Rectal smooth muscle tissue (tissue), 1 donor: ENCODE measurements around the gene FXYD3.
"Not testable (repeated sequence)": the region's sequence is repeated elsewhere in the genome, so short reads cannot be mapped to it uniquely, and the experiment has no call there.

Experiments
- H3K27ac ChIP-seq: one replicate; pipeline ENCODE4 v1.7.0; 2013; ENCODE audit warnings: low read depth, low read length, inconsistent platforms
- H3K27me3 ChIP-seq: one replicate; pipeline ENCODE4 v1.7.0; 2013; ENCODE audit warnings: low read length; ENCODE audit not compliant: control insufficient read depth, insufficient read depth
- H3K36me3 ChIP-seq: one replicate; pipeline ENCODE4 v1.7.0; 2013; ENCODE audit warnings: low read length; ENCODE audit not compliant: control insufficient read depth, insufficient read depth
- H3K4me1 ChIP-seq: one replicate; pipeline ENCODE4 v1.7.0; 2013; ENCODE audit warnings: low read length; ENCODE audit not compliant: control insufficient read depth, insufficient read depth
- H3K4me3 ChIP-seq: one replicate; pipeline ENCODE4 v1.7.0; 2013; ENCODE audit warnings: low read length
- H3K9ac ChIP-seq: one replicate; pipeline ENCODE4 v1.7.0; 2013; ENCODE audit warnings: low read length

FXYD3 gene

GRCh38 chr19:35090160-35090505 is 25.5 kb upstream of the FXYD3 start:
- no peak overlapping the region for H3K4me3 ChIP-seq
- H3K36me3 ChIP-seq: no peaks in the 10 kb centered on the region
- H3K27ac ChIP-seq: no peak overlapping the region
- H3K27me3 ChIP-seq: no peaks in the 10 kb centered on the region
- no peaks in the 10 kb centered on the region for H3K4me1 ChIP-seq
- no peak overlapping the region for H3K9ac ChIP-seq

DNA sequence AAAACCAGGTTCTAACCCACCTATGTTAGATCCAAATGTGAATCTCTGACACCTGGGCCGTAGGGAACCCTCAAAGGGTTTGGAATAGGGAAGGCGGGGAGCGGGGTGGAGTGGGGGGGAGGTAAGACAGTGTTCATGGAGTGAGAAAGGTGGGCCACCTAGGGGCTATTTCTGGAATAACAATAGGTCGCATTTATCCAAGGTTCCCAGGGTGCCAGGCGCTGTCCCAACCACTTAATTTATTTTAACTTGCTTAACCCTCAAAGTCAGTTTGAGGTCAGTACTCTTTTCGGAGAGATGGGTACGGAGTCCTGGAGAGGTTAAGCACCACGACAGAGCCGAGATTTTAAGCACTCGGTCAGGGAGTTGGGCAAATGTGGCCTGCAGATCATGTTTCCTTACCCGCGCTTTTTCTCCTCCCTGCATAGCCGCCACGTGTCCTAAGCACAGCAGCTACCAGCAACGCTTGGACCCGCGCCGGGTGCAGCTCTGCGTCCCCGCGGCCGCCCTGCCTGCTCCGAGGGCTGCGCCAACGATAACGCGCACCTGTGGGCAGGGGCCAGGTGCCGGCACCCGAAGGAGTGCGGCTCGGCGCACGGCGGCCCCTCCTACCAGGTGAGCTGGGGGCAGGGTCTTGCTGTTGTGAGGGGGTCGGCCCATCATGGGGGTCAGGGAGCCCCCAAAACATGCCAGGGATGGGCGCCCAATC is 25.0 kb upstream of the FXYD3 start:
- H3K27ac ChIP-seq: no peak overlapping the region
- no peak overlapping the region for H3K9ac ChIP-seq
- no peak overlapping the region for H3K4me3 ChIP-seq
- H3K27me3 ChIP-seq: no peaks in the 10 kb centered on the region
- no peaks in the 10 kb centered on the region for H3K36me3 ChIP-seq
- H3K4me1 ChIP-seq: no peaks in the 10 kb centered on the region

DNA sequence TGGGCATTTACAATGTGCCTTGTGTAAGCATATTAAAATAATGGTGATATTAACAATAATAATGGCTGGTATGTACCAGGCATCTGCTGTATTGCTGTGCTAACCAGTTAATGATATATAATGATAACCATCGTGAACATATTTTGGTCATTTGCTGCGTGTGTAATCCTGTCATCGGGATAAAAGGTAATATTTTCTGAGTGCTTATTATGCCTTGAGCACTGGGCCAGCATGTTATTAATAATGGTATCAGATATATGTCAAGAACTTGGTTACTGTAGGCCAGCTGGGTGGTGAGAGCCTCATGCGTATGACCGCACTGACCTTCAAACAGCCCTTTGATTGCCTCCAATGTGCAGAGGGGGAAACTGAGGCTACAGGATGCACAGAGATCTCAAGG is 22.2 kb upstream of the FXYD3 start:
- no peaks in the 10 kb centered on the region for H3K4me1 ChIP-seq
- no peak overlapping the region for H3K27ac ChIP-seq

GRCh38 chr19:35093941-35094647 is 21.5 kb upstream of the FXYD3 start:
- Histone ChIP-seq H3K27ac (no peak overlapping the region), H3K4me1 (no peaks in the 10 kb centered on the region), H3K4me3 (no peak overlapping the region), H3K27me3 (no peaks in the 10 kb centered on the region), H3K36me3 (no peaks in the 10 kb centered on the region), H3K9ac (no peak overlapping the region)

More for the DNA sequence above, 22.2 kb upstream of the FXYD3 start:
- Histone ChIP-seq H3K9ac (no peak overlapping the region), H3K27me3 (no peaks in the 10 kb centered on the region), H3K4me3 (no peak overlapping the region), H3K36me3 (no peaks in the 10 kb centered on the region)

GRCh38 chr19:35094656-35095055 is 21.0 kb upstream of the FXYD3 start:
- no peak overlapping the region for H3K27ac ChIP-seq
- no peaks in the 10 kb centered on the region for H3K4me1 ChIP-seq
- no peaks in the 10 kb centered on the region for H3K27me3 ChIP-seq
- no peak overlapping the region for H3K9ac ChIP-seq
- H3K36me3 ChIP-seq: no peaks in the 10 kb centered on the region
- H3K4me3 ChIP-seq: no peak overlapping the region

DNA sequence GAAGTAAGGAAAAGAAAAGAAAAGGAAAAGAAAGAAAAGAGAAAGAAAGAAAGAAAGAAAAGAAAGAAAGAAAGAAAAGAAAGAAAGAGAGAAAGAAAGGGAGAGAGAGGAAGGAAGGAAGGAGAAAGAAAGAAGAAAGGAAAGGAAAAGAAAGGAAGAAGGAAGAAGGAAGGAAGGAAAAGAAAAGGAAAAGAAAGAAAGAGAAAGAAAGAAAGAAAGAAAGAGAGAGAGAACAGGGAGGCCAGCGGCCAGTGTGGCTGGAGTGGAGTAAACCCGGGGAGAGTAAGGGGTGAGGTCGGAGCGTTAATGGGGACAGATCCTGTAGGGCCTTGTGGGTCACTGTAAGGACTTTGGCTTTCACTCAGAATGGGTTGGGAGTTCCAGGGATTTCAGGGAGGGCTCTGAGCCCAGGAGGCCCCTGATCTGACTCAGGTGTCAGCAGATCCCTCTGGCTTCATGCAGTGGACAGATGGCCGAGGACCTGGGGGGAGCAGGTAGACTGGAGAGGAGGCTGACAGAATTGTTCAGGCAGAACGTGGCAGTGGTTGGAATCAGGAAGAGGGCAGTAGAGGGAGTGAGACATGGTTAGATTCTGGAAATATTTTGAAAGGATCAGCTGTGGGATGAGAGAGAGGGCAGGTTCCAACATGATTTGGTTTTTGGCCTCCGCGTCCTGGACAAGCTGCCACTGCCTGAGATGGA is 19.8 kb upstream of the FXYD3 start:
- H3K36me3 ChIP-seq: no peaks in the 10 kb centered on the region
- H3K27me3 ChIP-seq: no peaks in the 10 kb centered on the region
- H3K4me1 ChIP-seq: no peaks in the 10 kb centered on the region
- no peak overlapping the region for H3K27ac ChIP-seq
- no peak overlapping the region for H3K4me3 ChIP-seq
- no peak overlapping the region for H3K9ac ChIP-seq

DNA sequence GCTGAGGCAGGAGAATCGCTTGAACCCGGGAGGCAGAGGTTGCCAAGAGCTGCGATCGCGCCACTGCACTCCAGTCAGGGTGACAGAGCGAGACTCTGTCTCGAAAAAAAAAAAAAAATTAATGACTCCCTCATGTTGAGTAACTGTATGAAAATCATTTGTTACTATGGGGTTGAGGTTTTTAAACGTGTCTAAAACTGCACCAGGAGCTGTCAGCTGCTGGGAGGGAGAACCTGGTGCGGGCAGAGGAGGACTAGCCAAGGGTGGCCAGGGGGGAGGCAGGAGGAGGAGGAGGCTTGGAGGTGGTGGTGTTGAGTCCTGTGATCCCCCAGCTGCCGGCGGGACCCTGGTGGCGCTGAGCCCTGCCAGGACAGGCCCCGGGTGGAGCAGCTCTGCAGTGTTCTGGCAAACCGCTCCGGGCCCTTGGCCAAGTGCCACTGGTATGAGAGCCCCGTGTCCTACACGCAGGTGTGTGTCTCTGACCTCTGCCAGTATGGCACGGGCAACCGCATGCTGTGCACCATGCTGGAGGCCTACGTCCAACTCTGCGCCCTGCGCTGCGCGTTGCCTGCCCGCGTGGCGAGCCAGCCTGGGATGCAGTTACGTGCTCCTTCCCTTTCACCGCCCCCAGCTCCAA is 17.1 kb upstream of the FXYD3 start:
- Histone ChIP-seq H3K27ac (no peak overlapping the region), H3K27me3 (no peaks in the 10 kb centered on the region), H3K9ac (no peak overlapping the region), H3K4me1 (no peaks in the 10 kb centered on the region), H3K36me3 (no peaks in the 10 kb centered on the region), H3K4me3 (no peak overlapping the region)

DNA sequence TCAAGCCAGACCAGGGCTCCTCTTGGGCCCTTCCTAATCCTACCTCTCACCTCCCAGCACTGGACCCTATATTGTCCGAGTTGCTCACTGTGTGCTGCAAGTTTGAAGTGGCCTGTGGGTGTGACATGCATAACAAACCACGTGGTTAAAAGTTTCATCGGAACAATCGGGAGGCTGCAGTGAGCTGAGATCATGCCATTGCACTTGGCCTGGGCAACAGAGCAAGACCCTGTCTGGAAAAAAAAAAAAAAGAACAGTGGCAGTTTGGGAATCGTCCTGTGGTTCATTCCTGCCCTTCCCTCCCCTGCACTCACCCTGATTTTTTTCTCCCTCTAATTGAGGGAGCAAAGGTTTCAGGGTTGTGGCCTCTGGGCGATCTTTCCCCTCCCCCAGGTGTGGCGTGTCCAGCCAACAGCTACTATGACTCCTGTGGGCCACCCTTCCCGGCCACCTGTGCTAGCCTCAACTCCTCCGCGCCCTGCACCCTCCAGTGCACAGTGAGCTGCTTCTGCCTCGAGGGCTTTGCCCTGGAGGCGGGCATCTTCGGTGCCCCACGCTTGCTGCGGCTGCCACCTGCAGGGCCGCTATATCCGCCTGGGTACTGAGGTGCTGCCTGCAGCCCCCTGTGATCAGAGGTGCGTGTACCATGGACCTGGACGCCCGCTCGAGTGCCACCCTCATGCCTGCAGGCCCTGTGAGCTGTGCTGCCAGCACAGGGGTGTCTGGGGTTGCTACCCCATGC is 16.3 kb upstream of the FXYD3 start:
- no peaks in the 10 kb centered on the region for H3K27me3 ChIP-seq
- H3K36me3 ChIP-seq: no peaks in the 10 kb centered on the region
- H3K4me3 ChIP-seq: no peak overlapping the region
- no peak overlapping the region for H3K9ac ChIP-seq
- H3K27ac ChIP-seq: no peak overlapping the region
- H3K4me1 ChIP-seq: no peaks in the 10 kb centered on the region

DNA sequence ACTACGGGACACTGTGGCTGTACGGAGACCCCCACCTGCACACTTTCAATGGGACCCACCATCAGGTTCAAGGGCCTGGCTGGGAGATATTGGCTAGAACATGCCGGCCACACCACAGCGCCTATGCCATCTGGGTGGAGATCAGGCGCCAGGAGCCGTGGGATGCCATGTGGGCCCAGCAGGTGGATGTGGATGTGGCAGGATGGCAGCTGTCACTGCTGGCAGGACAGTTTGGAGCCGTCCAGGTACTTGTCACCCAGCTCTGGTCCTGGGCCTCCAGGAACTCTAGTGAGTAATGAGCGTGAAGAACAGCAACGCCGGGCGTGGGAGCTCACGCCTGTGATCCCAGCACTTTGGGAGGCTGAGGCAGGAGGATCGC is 15.7 kb upstream of the FXYD3 start:
- no peaks in the 10 kb centered on the region for H3K4me1 ChIP-seq
- H3K27me3 ChIP-seq: no peaks in the 10 kb centered on the region
- H3K27ac ChIP-seq: no peak overlapping the region
- no peak overlapping the region for H3K9ac ChIP-seq
- H3K4me3 ChIP-seq: no peak overlapping the region
- H3K36me3 ChIP-seq: no peaks in the 10 kb centered on the region

DNA sequence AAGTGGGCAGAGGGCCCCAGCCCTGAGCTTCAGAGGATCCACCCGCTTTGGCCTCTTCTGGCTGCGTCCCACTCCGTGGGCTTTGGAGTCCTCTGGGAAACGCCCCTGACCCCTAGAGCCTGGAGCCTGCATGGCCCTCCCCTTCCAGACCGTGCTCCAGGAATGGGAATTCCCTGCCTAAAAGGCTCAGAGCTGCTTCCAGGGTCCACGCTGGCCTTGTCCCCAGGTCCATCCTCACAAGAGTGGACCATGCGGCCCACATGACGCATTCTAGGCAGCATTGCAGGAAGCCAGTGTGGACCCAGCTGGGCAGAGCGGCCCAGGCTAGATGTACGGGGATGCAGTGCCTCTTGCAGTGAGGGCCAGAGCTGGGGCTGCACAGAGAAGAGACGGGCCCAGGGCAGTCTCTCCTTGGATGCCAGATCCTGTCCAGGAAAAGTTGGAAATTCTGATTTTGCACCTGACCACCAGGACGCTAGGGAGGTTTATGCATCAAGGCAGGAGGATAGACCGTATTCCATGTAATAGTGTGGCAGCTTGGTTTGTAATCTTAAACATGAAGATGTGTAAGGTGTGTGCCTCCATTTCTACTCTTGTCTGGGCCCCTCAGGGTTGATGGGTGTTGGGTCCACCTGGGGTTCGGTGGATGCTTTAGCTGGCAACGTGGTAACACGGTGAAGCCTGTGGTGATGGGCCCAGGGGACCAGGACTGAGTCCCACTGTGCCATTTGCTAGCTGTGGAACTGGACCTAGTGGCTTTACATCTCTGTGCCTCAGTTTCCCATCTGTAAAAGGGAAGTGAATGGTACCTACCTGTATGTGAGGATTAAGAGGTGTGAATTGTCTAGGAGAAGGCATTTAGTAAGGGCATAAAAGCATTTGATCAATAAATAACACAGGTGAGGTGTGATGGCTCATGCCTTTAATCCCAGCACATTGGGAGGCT is 14.8 kb upstream of the FXYD3 start:
- H3K4me3 ChIP-seq: no peak overlapping the region
- no peaks in the 10 kb centered on the region for H3K27me3 ChIP-seq
- no peaks in the 10 kb centered on the region for H3K4me1 ChIP-seq
- no peak overlapping the region for H3K27ac ChIP-seq
- H3K9ac ChIP-seq: no peak overlapping the region
- no peaks in the 10 kb centered on the region for H3K36me3 ChIP-seq

DNA sequence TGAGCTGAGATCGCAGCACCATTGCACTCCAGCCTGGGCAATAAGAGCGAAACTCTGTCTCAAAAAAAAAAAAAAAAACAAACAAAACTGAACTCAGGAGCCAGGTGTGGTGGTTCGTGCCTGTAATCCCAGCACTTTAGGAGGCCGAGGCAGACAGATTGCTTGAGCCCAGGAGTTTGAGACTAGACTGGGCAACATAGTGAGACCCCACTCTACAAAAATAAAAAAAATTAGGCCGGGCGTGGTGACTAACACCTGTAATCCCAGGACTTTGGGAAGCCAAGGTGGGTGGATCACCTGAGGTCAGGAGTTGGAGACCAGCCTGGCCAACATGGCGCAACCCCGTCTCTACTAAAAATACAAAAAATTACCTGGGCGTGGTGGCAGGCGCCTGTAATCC is 13.7 kb upstream of the FXYD3 start:
- H3K27me3 ChIP-seq, H3K4me3 ChIP-seq, H3K27ac ChIP-seq, H3K4me1 ChIP-seq, H3K9ac ChIP-seq, H3K36me3 ChIP-seq: not testable (repeated sequence)
